ENCODE results near the gene SLC6A7.

GRCh38 chr5:150256410-150257064 lies 66.7 kb downstream of the SLC6A7 start:
- TF ChIP-seq CTCF (IDR thresholded peaks at IDR 0.05) (no peak), POLR2AphosphoS5 (IDR thresholded peaks at IDR 0.05) (no peak)

Data from stomach (tissue), 4 donors.